HG03442 (cell line): ENCODE data around the gene ZNF724.
"Not testable (repeated sequence)": the region's sequence is repeated elsewhere in the genome, so short reads cannot be mapped to it uniquely, and the experiment has no call there.

Experiments used
- ATAC-seq: cut with Tn5 transposase; IDR thresholded peaks from one replicate; pipeline ENCODE4 v1.9.1; 2021; ENCODE audit warnings: mild to moderate bottlenecking, moderate library complexity; ENCODE audit not compliant: unreplicated experiment

The ZNF724 gene

GRCh38 chr19:23249911-23250649 is at the start of gene ZNF724:
TSS of gene ZNF724 (minus strand) at chr19:23250394. CDS start at chr19:23250242, 152 bp downstream.
- ATAC-seq, result peak; percentile 97

DNA sequence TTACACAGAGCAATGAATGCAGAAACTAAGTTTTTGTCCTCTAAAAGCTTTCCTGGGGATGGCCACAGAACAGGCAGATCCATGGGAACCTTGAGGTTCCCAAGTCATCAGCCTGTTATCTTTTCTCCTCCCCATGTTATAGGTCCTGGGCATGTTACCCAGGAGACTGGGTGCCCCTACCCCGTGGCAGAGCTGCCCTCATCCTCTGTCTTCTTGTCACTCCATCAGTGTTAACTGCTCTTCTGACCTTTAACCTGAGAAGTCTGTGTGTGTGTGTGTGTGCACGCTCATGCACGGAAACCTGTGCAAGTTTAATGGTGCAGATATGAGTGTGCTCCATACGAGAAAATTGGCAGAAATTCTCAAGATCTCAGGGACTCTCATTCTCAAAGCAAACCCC is 43.9 kb upstream of the ZNF724 start:
- no peak for ATAC-seq

GRCh38 chr19:23289966-23290365 is 39.8 kb upstream of the ZNF724 start:
- not testable (repeated sequence) for ATAC-seq

- ATAC-seq, result no peak
Observed at GRCh38 chr19:23287620-23288019, 37.4 kb upstream of the ZNF724 start.

DNA sequence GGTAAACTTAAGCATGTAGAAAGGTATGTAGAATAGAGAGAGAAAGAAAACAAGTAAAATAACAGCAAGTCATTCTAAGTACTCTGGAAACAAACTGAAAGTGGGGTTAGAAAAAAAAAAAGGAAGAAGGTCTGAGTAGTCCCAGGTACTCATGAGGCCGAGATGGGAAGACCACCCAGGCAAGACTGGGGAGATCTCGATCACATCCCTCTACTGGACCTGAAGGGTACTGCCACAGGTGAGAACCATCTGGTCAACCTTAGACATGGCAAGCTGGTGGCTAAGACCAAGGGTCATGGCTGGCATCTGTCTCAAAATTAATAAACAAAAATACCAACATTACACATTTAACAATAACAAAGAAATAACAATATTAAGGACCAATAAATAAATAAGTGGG is 36.3 kb upstream of the ZNF724 start:
- ATAC-seq, result no peak

DNA sequence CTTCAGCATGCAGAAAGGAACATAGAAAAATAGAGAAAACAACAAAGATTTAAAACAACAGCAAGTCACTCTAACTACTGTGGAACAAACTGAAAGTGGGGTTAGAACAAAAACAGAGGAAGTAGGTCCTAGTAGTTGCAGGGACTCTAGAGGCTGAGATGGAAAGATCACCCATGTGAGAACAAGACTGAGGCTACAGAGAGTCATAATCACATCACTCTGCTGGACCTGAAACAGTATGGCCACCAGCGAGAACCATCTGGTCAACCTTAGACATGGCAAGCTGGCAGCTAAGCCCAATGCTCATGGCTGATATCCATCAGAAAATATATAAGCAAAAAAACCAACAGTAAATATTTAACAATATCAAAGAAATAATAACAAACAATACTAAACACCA is 35.8 kb upstream of the ZNF724 start:
- no peak for ATAC-seq

DNA sequence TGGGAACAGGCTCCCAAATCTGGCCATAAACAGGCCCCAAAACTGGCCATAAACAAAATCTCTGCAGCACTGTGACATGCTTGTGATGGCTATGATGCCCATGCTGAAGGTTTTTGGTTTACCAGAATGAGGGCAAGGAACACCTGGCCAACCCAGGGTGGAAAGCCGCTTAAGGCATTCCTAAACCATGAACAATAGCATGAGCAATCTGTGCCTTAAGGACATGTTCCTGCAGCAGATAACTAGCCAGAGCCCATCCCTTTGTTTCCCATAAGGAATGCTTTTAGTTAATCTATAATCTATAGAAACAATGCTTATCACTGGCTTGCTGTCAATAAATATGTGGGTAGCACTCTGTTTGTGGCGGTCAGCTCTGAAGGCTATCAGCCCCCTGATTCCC is 35.1 kb upstream of the ZNF724 start:
- not testable (repeated sequence) for ATAC-seq

DNA sequence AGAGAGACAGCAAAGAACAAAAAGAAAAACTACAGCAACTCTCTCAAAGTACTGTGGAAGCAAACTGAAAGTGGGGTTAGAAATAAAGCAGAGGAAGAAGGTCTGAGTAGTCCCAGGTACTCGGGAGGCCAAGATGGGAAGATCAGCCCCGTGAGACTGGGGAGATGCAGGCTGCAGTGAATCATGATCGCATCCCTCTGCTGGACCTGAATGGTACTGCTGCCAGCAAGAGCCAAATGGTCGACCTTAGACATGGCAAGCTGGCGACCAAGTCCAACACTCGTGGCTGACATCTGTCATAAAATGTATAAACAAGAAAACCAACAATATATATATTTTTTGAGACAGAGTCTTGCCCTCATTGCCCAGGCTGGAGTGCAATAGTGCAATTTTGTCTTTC is 33.7 kb upstream of the ZNF724 start:
- peak; percentile 45 for ATAC-seq

DNA sequence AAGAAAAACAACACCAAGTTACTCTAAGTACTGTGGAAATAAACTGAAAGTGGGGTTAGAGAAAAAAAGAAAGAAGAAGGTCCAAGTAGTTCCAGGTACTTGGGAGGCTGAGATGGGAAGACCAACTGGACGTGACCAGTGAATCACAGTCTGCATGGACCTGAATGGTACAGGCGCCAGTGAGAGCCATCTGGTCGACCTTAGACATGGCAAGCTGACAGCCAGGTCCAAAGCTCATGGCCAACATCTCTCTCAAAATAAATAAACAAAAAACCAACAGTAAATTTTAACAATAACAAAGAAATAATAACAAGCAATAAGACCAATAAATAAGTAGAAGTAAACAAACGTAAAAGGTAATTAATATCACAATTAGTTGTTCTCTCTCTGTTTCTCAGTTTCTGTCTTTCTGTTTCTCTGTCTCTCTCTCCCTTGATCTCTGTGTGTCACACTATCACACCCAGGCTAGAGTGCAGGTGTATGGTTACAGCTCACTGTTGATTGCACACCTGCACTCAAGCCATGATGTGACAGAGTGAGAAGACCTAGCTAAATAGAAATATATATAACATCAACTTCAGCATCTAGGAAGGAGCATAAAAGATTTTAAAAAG is 31.6 kb upstream of the ZNF724 start:
- no peak for ATAC-seq

DNA sequence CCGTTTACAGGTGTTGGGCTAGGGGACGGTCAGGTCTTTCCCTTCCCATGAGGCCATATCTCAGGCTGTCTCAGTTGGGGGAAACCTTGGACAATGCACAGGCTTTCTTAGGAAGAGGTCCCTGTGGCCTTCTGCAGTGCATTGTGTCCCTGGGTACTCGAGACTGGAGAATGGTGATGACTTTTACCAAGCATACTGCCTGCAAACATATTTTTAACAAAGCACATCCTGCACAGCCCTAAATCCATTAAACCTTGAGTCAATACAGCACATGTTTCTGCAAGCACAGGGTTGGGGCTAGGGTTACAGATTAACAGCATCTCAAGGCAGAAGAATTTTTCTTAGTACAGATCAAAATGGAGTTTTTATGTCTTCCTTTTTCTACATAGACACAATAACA is 27.9 kb upstream of the ZNF724 start:
- not testable (repeated sequence) for ATAC-seq

DNA sequence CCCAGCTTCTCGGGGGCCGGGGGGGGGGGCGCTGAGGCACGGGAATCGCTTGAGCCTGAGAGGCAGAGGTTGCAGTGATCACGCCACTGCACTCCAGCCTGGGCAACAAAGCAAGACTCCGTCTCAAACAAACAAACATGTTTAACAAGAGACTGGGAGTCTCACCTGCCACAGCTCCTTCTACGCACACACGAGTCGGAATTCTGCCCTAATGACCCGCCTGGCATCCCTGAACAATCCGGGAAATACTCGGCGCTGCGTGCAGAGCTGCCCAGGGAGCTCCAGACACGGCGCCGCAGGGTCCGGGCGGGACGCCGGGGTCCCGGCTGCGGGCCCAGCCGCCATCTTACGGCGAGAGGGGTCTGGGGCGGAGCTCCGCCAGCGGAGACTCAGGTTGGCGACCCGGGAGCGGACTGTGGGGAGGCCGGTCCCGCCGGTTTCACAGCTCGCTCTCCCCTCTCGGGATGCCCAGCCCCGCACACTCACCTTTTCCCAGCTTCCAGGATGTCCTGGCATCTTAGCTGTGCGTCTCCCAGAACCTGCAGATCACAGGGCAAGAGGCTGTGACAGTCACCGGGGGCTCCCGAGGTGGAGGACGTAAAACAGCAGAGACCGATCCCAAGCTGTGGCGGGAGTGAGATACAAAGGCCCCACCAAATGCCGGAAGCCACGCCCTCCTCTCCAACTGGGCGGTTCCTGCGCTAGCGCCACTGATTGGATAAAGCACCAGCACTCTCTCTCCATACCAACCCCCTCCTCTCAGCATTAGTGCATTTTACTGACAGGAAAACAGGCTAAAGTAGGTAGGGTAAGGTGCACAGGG is 23.6 kb upstream of the ZNF724 start:
- peak; percentile 98 for ATAC-seq

DNA sequence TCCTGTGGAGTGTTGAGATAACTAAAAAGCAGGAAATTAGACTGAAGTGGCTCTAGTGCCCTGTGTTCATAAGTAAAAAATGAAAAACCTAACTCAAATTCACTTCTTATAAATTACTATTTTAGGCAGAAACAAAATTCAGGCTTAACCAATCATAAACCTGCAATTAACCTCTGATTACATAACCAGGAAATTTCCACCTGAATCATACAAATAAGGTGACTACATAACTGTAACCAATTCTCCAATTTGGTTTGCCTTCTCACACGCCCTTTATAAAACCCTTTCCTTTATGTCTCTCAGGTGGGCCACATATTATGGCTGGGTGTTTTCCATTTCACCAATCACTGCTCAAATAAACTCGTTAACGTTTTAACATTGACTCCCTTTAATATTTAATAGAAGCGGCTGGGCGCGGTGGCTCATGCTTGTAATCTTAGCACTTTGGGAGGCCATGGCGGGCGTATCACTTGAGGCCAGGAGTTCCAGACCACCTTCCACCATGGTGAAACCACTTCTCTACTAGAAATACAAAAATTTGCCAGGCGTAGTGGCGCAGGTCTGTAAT is 22.9 kb upstream of the ZNF724 start:
- ATAC-seq, result peak; percentile 9

DNA sequence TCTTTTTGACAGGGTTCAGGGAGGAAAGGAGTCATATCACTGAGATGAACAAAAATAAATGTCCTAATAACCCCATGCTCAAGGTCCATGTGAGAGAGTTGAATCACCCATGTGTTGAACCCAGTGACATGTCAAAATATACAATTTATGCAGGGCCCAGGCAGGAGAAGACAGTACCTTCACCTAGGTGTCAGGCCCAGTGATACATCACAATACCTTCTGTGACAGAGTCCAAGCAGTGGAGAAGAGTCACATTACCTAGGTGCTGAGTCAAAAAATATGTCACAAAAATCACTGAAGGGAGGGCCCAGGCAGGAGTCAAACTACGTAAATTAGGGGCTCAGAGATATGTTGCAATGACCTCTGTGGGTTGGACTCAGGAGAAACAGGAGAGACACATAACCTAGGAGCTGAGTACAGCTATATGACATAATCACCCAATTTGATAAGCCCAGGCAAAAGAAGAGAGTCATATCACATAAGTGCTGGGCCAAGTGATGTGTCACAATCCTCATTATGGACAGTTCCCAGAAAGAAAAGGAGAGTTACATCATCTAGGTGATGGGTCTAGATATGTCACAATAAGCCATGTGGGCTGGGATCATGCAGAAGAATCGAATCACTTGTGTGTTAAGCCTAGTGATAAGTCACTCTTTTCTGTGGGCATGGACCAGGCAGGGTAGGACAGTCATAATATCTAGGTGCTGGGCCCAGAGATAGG is 13.8 kb upstream of the ZNF724 start:
- no peak for ATAC-seq

DNA sequence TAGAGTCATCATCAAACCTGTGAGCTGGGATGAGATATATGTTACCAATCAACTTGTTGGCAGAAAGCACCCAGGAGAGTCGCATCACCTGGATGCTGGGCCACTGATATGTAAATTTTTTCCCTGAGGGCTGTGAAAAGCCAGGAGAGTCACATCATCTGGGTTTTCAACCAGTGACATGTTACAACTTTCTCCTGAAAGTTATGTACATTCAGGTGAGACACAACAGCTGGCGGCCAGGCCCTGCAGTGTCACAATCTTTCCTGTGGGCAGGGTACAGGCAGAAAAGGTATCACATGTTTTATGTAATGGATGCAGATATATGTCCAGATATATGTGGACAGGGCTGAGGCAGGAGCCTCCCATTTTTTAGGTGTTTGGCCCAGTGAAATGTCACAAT is 13.2 kb upstream of the ZNF724 start:
- ATAC-seq, result no peak

DNA sequence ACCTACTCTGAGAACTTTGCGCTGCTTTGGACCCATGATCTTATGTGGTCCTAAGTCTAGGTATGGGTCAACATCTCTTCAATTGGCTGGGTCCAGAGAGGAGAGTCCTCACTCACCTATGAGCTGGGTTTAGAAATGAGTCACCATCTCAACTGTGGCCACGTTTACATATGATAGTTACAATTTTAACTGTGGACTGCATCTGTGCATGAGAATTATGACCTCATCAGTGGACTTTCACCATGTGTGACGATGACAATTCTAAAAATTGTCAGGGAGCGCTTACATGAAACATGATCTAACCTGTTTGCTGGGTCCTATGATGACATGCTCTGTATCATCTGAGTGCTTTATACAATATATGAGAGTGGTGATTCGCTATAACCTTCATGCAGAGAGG is 12.7 kb upstream of the ZNF724 start:
- no peak for ATAC-seq

- no peak for ATAC-seq
Observed at GRCh38 chr19:23261496-23262020, 11.4 kb upstream of the ZNF724 start.

- no peak for ATAC-seq
Observed at GRCh38 chr19:23260956-23261355, 10.8 kb upstream of the ZNF724 start.

GRCh38 chr19:23259961-23260360 is 9.8 kb upstream of the ZNF724 start:
- no peak for ATAC-seq

DNA sequence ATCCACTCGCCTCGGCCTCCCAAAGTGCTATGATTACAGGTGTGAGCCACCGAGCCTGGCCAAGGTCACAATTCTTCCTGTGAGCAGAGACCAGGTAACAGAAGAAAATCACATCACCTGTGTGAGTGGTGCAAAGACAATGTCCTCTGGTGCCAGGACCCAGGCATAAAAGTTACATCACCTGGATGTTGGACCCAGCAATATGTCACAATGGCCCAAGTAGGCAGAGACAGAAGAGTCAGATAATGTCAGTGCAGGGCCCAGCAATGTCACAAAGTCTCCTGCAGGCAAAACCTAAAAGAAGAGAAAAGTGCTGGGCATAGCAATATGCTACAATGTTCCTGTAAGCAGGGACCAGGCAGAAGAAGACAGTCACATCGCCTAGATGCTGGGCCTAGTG is 5.5 kb upstream of the ZNF724 start:
- no peak for ATAC-seq

GRCh38 chr19:23254141-23254910 is 4.1 kb upstream of the ZNF724 start:
- no peak for ATAC-seq
